HG03558 (cell line): ENCODE measurements around the gene PODXL.

ENCODE experiments used
- ATAC-seq: cut with Tn5 transposase; IDR thresholded peaks from one replicate; pipeline ENCODE4 v1.9.1; 2021; ENCODE audit warnings: moderate number of reproducible peaks; ENCODE audit not compliant: unreplicated experiment; ENCODE audit errors: extremely low read depth

PODXL gene

GRCh38 chr7:131459256-131459655 is 97.2 kb downstream of the PODXL start:
- no peak for ATAC-seq

- no peak for ATAC-seq
Measured at GRCh38 chr7:131456338-131456737, 100.1 kb downstream of the PODXL start.

DNA sequence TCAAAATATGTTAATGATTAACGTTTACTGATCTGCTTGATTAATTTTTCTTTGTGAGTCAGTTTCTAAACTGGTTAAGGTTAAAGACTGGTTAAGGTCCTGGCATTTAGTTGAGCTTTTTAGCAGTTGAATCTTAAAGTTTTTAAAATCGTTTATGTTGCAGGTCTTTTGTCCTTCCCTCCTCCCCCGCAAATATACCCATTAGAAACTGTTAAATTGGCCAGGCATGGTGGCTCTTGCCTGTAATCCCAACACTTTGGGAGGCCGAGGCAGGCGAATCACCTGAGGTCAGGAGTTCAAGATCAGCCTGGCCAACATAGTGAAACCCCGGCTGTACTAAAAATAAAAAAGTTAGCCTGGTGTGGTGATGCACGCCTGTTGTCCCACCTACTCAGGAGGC is 100.9 kb downstream of the PODXL start:
- ATAC-seq, result no peak

GRCh38 chr7:131455001-131455400 is 101.4 kb downstream of the PODXL start:
- no peak for ATAC-seq

DNA sequence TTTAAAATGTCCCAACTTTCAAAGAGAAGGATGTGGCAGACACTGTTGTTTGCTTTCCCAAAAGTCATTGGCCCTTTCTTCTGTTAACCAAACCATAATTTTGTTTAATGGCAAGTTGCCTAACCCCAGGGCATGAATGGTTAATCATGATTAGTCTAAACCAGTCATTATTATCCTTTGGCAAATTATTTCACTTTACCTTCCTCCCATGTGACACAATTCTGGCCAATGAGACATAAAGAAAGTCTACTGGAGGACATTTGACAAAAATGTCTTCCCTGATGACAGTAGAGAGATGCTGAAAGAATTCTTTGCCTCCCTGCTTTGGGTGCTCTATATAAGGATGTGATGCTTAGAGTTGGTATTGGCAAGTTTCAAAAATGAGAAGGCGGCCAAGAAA is 101.9 kb downstream of the PODXL start:
- no peak for ATAC-seq
